HG02623 (cell line): ENCODE measurements around the gene CDK14.
"Not testable (repeated sequence)": the region's sequence is repeated elsewhere in the genome, so short reads cannot be mapped to it uniquely, and the experiment has no call there.

Experiments used
- ATAC-seq: cut with Tn5 transposase; IDR thresholded peaks from one replicate; pipeline ENCODE4 v1.9.1; 2021; ENCODE audit warnings: moderate library complexity; ENCODE audit not compliant: unreplicated experiment

Gene CDK14

GRCh38 chr7:90749262-90749661, 153.1 kb downstream of the CDK14 start:
- no peak for ATAC-seq

- ATAC-seq: peak; percentile 85
Measured at GRCh38 chr7:90749774-90750173, 153.7 kb downstream of the CDK14 start.

- ATAC-seq: no peak
Measured at GRCh38 chr7:90751595-90751994, 155.5 kb downstream of the CDK14 start.

GRCh38 chr7:90752051-90752450, 155.9 kb downstream of the CDK14 start:
- ATAC-seq: no peak

- ATAC-seq: no peak
Measured at GRCh38 chr7:90755041-90755440, 158.9 kb downstream of the CDK14 start.

GRCh38 chr7:90756366-90756765, 160.2 kb downstream of the CDK14 start:
- ATAC-seq: no peak

- ATAC-seq: peak; percentile 71
Measured at GRCh38 chr7:90757565-90757950, 161.4 kb downstream of the CDK14 start.

- no peak for ATAC-seq
Measured at GRCh38 chr7:90758933-90759562, 162.9 kb downstream of the CDK14 start.

GRCh38 chr7:90759710-90760109, 163.6 kb downstream of the CDK14 start:
- ATAC-seq: no peak

- ATAC-seq: no peak
Measured at GRCh38 chr7:90760892-90761291, 164.8 kb downstream of the CDK14 start.

- ATAC-seq: no peak
Measured at GRCh38 chr7:90761584-90761983, 165.5 kb downstream of the CDK14 start.

- ATAC-seq: no peak
Measured at GRCh38 chr7:90763108-90763507, 167.0 kb downstream of the CDK14 start.

GRCh38 chr7:90764848-90765570, 168.9 kb downstream of the CDK14 start:
- no peak for ATAC-seq

GRCh38 chr7:90766814-90767564, 170.9 kb downstream of the CDK14 start:
- ATAC-seq: no peak

GRCh38 chr7:90768301-90768700, 172.2 kb downstream of the CDK14 start:
- ATAC-seq: no peak

- no peak for ATAC-seq
Measured at GRCh38 chr7:90769036-90769435, 172.9 kb downstream of the CDK14 start.

- ATAC-seq: not testable (repeated sequence)
Measured at GRCh38 chr7:90769566-90769965, 173.4 kb downstream of the CDK14 start.

- no peak for ATAC-seq
Measured at GRCh38 chr7:90771281-90771680, 175.2 kb downstream of the CDK14 start.

GRCh38 chr7:90772410-90772809, 176.3 kb downstream of the CDK14 start:
- ATAC-seq: no peak

- no peak for ATAC-seq
Measured at GRCh38 chr7:90773269-90773668, 177.1 kb downstream of the CDK14 start.

- no peak for ATAC-seq
Measured at GRCh38 chr7:90774706-90775105, 178.6 kb downstream of the CDK14 start.

- ATAC-seq: no peak
Measured at GRCh38 chr7:90775383-90775965, 179.4 kb downstream of the CDK14 start.
